SU-DHL-6 (cell line): Measurements from ENCODE around the gene ZNHIT1.

Experiments used
- H2AFZ ChIP-seq: fragments of 200-600 bp; sonication (generic); 2 replicates; pipeline ENCODE4 v1.6.1; 2014; ENCODE audit warnings: low read depth, mild to moderate bottlenecking, moderate library complexity, mixed read lengths, antibody characterized with exemption, low read length; ENCODE audit not compliant: severe bottlenecking
- H3F3A ChIP-seq: fragments of 200-600 bp; shearing (Covaris generic); 2 replicates; pipeline ENCODE4 v1.6.0; 2016; ENCODE audit warnings: antibody characterized with exemption, mild to moderate bottlenecking; ENCODE audit not compliant: insufficient read depth
- H3K27ac ChIP-seq: fragments of 200-600 bp; sonication (generic); 2 replicates; pipeline ENCODE4 v1.5.1; 2016; ENCODE audit warnings: low read depth, mild to moderate bottlenecking, low read length, moderate library complexity, mixed read lengths
- H3K27me3 ChIP-seq: fragments of 200-600 bp; sonication (generic), shearing (Covaris generic); 2 replicates; pipeline ENCODE4 v1.6.0; 2014; ENCODE audit warnings: mild to moderate bottlenecking, low read length
- H3K36me3 ChIP-seq: fragments of 200-600 bp; sonication (generic); 2 replicates; pipeline ENCODE4 v1.6.1; 2014; ENCODE audit warnings: mild to moderate bottlenecking, low read length, mixed read lengths
- H3K4me2 ChIP-seq: fragments of 300-600, 200-600 bp; shearing (Covaris generic), sonication (generic); 2 replicates; pipeline ENCODE4 v1.6.0; 2014; ENCODE audit warnings: low read length, low read depth, mild to moderate bottlenecking; ENCODE audit not compliant: poor library complexity, severe bottlenecking
- H3K4me3 ChIP-seq: fragments of 200-600 bp; sonication (generic); 2 replicates; pipeline ENCODE4 v1.5.1; 2014; ENCODE audit warnings: antibody characterized with exemption, low read length, mild to moderate bottlenecking, mixed read lengths; ENCODE audit not compliant: insufficient read depth, poor library complexity, severe bottlenecking
- H3K79me2 ChIP-seq: fragments of 200-600 bp; sonication (generic); 2 replicates; pipeline ENCODE4 v1.6.1; 2014; ENCODE audit warnings: mild to moderate bottlenecking, low read length, moderate library complexity; ENCODE audit not compliant: insufficient read depth
- H3K9ac ChIP-seq: fragments of 200-600 bp; sonication (generic); 2 replicates; pipeline ENCODE4 v1.7.0; 2014; ENCODE audit warnings: mild to moderate bottlenecking, low read length
- H3K9me2 ChIP-seq: fragments of 200-600 bp; sonication (generic); replicated peaks from 2 replicates; pipeline ENCODE4 v1.6.1; 2014; ENCODE audit warnings: low read length; ENCODE audit not compliant: insufficient read depth
- H3K9me3 ChIP-seq: fragments of 200-600 bp; sonication (generic); 2 replicates; pipeline ENCODE4 v1.6.1; 2014; ENCODE audit warnings: low read length, mixed read lengths; ENCODE audit not compliant: insufficient read depth
- H4K20me1 ChIP-seq: fragments of 200-600 bp; sonication (generic); 2 replicates; pipeline ENCODE4 v1.6.1; 2014; ENCODE audit warnings: low read depth, mild to moderate bottlenecking, antibody characterized with exemption, low read length, moderate library complexity, mixed read lengths
- EZH2phosphoT487 ChIP-seq: fragments of 200-600 bp; sonication (generic), shearing (Covaris generic); conservative IDR thresholded peaks from 2 replicates; pipeline ENCODE4 v1.6.1; 2018; ENCODE audit warnings: mild to moderate bottlenecking, antibody characterized with exemption, low read length, moderate library complexity, mixed read lengths
- TF ChIP-seq, protein P1 (sequence below): fragments of 200-600 bp; sonication (generic); IDR thresholded peaks from one replicate; pipeline ENCODE4 v1.5.1; 2017; ENCODE audit warnings: antibody characterized with exemption, mild to moderate bottlenecking, low read length, moderate library complexity; ENCODE audit not compliant: insufficient read depth, poor library complexity, severe bottlenecking

ZNHIT1 gene

DNA sequence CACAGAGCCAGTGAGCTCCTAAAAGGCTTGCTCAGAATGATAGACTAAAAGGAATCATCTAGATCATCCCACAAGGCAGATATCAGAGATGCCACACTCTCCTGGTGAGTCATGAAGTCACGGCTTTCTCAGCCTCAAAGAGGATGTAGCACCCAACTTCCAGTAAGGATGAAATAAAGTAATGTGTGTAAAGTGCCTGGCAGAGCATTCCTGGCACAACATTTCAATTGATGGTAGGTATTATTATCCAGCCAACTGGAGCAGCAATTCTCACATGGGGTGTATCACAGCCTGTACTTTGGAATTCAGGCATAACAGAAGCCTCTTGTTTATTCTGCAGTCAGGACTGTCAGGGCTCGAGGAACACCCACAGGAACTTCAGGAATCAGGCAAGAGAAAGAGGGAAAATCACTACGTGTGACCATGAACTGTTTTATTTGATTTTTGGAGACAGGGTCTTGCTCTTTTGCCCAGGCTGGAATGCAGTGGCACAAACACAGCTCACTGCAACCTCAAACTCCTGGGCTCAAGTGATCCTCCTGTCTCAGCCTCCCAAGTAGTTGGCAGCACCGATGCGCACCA is 32.6 kb upstream of the ZNHIT1 start:
- H3K9me2 ChIP-seq, result no peaks in the 10 kb centered on the region
- H3K9ac ChIP-seq, result no peak overlapping the region
- H3K79me2 ChIP-seq, result no peaks in the 10 kb centered on the region
- TF ChIP-seq EZH2phosphoT487, result no peak
- TF ChIP-seq, protein P1, sequence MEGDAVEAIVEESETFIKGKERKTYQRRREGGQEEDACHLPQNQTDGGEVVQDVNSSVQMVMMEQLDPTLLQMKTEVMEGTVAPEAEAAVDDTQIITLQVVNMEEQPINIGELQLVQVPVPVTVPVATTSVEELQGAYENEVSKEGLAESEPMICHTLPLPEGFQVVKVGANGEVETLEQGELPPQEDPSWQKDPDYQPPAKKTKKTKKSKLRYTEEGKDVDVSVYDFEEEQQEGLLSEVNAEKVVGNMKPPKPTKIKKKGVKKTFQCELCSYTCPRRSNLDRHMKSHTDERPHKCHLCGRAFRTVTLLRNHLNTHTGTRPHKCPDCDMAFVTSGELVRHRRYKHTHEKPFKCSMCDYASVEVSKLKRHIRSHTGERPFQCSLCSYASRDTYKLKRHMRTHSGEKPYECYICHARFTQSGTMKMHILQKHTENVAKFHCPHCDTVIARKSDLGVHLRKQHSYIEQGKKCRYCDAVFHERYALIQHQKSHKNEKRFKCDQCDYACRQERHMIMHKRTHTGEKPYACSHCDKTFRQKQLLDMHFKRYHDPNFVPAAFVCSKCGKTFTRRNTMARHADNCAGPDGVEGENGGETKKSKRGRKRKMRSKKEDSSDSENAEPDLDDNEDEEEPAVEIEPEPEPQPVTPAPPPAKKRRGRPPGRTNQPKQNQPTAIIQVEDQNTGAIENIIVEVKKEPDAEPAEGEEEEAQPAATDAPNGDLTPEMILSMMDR, result no peak
- H3K4me2 ChIP-seq, result no peak overlapping the region
- H3F3A ChIP-seq, result no peaks in the 10 kb centered on the region
- no peaks in the 10 kb centered on the region for H4K20me1 ChIP-seq
- no peak overlapping the region for H3K27ac ChIP-seq
- H3K9me3 ChIP-seq, result no peaks in the 10 kb centered on the region
- H3K27me3 ChIP-seq, result no peaks in the 10 kb centered on the region
- H3K36me3 ChIP-seq, result no peaks in the 10 kb centered on the region
- no peak overlapping the region for H2AFZ ChIP-seq
- H3K4me3 ChIP-seq, result no peak overlapping the region

- no peaks in the 10 kb centered on the region for H3K9me3 ChIP-seq
- H3K27me3 ChIP-seq, result no peaks in the 10 kb centered on the region
- H3K4me2 ChIP-seq, result no peak overlapping the region
- no peak for TF ChIP-seq EZH2phosphoT487
- TF ChIP-seq, protein P1, result no peak
- H3K27ac ChIP-seq, result no peak overlapping the region
- no peaks in the 10 kb centered on the region for H3K9me2 ChIP-seq
- no peaks in the 10 kb centered on the region for H4K20me1 ChIP-seq
- H3K79me2 ChIP-seq, result no peaks in the 10 kb centered on the region
- no peak overlapping the region for H2AFZ ChIP-seq
- no peaks in the 10 kb centered on the region for H3K36me3 ChIP-seq
- H3F3A ChIP-seq, result no peaks in the 10 kb centered on the region
- no peak overlapping the region for H3K9ac ChIP-seq
- H3K4me3 ChIP-seq, result no peak overlapping the region
Observed at GRCh38 chr7:101186194-101186593, 31.8 kb upstream of the ZNHIT1 start.

DNA sequence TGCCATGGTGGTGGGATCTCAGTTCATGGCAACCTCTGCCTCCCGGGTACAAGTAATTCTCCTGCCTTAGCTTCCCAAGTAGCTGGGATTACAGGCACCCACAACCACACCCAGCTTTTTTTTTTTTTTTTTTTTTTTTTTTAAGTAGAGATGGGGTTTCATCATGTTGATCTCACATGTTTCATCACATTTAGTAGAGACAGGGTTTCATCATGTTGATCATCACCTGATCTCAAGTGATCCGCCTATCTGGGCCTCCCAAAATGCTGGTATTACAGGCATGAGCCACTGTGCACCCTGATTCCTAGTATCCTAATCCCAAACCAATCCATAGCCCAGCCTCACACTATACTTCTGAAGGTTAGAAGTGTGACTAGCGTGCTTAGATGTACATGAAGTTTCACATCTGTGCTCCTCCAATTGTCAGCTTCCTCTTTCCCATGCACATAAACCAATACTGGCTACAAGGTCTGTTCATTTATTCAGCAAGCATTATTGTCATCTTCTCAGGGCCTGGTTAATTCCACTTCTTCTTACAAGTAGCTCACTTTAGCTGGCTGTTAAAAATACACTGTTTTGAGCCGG is 31.0 kb upstream of the ZNHIT1 start:
- no peak overlapping the region for H3K9ac ChIP-seq
- no peak overlapping the region for H2AFZ ChIP-seq
- H3K36me3 ChIP-seq, result no peaks in the 10 kb centered on the region
- H3K4me3 ChIP-seq, result no peak overlapping the region
- H3K9me3 ChIP-seq, result no peaks in the 10 kb centered on the region
- H3K79me2 ChIP-seq, result no peaks in the 10 kb centered on the region
- TF ChIP-seq, protein P1, result no peak
- TF ChIP-seq EZH2phosphoT487, result no peak
- no peaks in the 10 kb centered on the region for H4K20me1 ChIP-seq
- H3F3A ChIP-seq, result no peaks in the 10 kb centered on the region
- H3K27me3 ChIP-seq, result no peaks in the 10 kb centered on the region
- no peaks in the 10 kb centered on the region for H3K9me2 ChIP-seq
- H3K4me2 ChIP-seq, result no peak overlapping the region
- no peak overlapping the region for H3K27ac ChIP-seq
